ENCODE results near the gene NOL4L. TPM values are rescaled to one million over a fixed set of nuclear protein-coding genes. Genes with fewer than 3 reads are reported as not detected.

Gene NOL4L
- total and polyA plus RNA-seq, 2 donors (not counting 3 experiments of a cell fraction or from before 2014, with no cell fraction given) = 55.2 to 79.6 TPM

GRCh38 chr20:32461836-32462600, 123.1 kb downstream of the NOL4L start:
- H3K4me3 ChIP-seq (replicated peaks in 1 of 3; ENCODE audit: insufficient read depth in 1 of 3, low read depth in 1 of 3, low read length in 3 of 3) = no peak overlapping the region
- DNase-seq (ENCODE audit: low read depth, low spot score) (no peak), FAIRE-seq (no peak)
- TF ChIP-seq MAX (IDR thresholded peaks at IDR 0.05; ENCODE audit: insufficient read depth, insufficient read length) (no peak), MYC (IDR thresholded peaks at IDR 0.05; ENCODE audit: low read depth, low read length) (no peak), FOS (IDR thresholded peaks at IDR 0.05; ENCODE audit: borderline replicate concordance, insufficient read depth, low read length) (no peak), GATA2 (IDR thresholded peaks at IDR 0.05; ENCODE audit: insufficient read depth, insufficient read length, low read depth, low read length) (no peak), POLR2AphosphoS5 (IDR thresholded peaks at IDR 0.05; ENCODE audit: insufficient read depth, low read depth, low read length) (no peak), EZH2 (IDR thresholded peaks at IDR 0.05; ENCODE audit: borderline replicate concordance, low read depth, low read length, severe bottlenecking) (no peak), CTCF (IDR thresholded peaks at IDR 0.05; ENCODE audit: extremely low read depth in 1 of 2, insufficient read depth in 1 of 2, low read depth in 1 of 2, low read length in 2 of 2) (no peak), POLR2A (IDR thresholded peaks at IDR 0.05; ENCODE audit: low read depth, low read length) (no peak), JUN (IDR thresholded peaks at IDR 0.05; ENCODE audit: borderline replicate concordance, insufficient read depth, insufficient read length, low read depth) (no peak)
- dilution Hi-C loops (cut with MboI; ENCODE audit: extremely low pct_ligation_motif_present, low sequenced_read_pairs) (no loop called here), intact Hi-C loops (cut with micrococcal nuclease) (no loop called here)
- peaks cover 47% of the 10 kb centered on the region for H3K4me1 ChIP-seq (ENCODE audit: control insufficient read depth, extremely low read depth, insufficient read depth, low read length)
- BruUV-seq (replicated peaks) = no TSS peak
- CTCF ChIA-PET = interaction anchor here (1.3 kb wide), 1 partner anchor 60 kb away, joined by 3 read pairs; no protein-coding TSS in a partner anchor
- no peak overlapping the region for H3K4me2 ChIP-seq (ENCODE audit: insufficient read depth, low read length)
- H3K27ac ChIP-seq (ENCODE audit: insufficient read depth, low read depth, low read length) = no peak overlapping the region
- no peaks in the 10 kb centered on the region for H3K9me3 ChIP-seq (replicated peaks; ENCODE audit: control insufficient read depth, insufficient read depth, low read length)
- H3K79me2 ChIP-seq (ENCODE audit: control insufficient read depth, insufficient read depth, low read length) = peaks cover 98% of the 10 kb centered on the region
- peaks cover 8 to 31% of the 10 kb centered on the region in 2 experiments for H3K36me3 ChIP-seq (ENCODE audit: control insufficient read depth in 2 of 2, extremely low read depth in 1 of 2, insufficient read depth in 2 of 2, low read length in 2 of 2)
- no peaks in the 10 kb centered on the region for H3K27me3 ChIP-seq (ENCODE audit: control insufficient read depth in 2 of 2, insufficient read depth in 2 of 2, low read length in 2 of 2)
- H3K9ac ChIP-seq (replicated peaks; ENCODE audit: extremely low read depth, insufficient read depth, low read length) = no peak overlapping the region
- POLR2A ChIA-PET = no interaction called here
- H4K20me1 ChIP-seq (replicated peaks; ENCODE audit: control insufficient read depth, extremely low read depth, insufficient read depth, low read length) = no peaks in the 10 kb centered on the region
- no peak overlapping the region for H2AFZ ChIP-seq (ENCODE audit: low read depth, low read length)
- no peaks in the 10 kb centered on the region for H3K9me1 ChIP-seq (replicated peaks; ENCODE audit: control insufficient read depth, extremely low read depth, insufficient read depth, low read length)

Data from endothelial cell of umbilical vein (primary cell).